Limb (tissue), 2 donors: ENCODE measurements around the gene PPCDC.
A peak's percentile ranks its signal among the peaks of the same experiment; 100 is the strongest.

Experiments
- DNase-seq, 2 donors: peaks; one replicate each; pipeline ENCODE4 v3.0.0-alpha.2; 2016; ENCODE audit errors: extremely low spot score in 2 of 2

Gene PPCDC

DNA sequence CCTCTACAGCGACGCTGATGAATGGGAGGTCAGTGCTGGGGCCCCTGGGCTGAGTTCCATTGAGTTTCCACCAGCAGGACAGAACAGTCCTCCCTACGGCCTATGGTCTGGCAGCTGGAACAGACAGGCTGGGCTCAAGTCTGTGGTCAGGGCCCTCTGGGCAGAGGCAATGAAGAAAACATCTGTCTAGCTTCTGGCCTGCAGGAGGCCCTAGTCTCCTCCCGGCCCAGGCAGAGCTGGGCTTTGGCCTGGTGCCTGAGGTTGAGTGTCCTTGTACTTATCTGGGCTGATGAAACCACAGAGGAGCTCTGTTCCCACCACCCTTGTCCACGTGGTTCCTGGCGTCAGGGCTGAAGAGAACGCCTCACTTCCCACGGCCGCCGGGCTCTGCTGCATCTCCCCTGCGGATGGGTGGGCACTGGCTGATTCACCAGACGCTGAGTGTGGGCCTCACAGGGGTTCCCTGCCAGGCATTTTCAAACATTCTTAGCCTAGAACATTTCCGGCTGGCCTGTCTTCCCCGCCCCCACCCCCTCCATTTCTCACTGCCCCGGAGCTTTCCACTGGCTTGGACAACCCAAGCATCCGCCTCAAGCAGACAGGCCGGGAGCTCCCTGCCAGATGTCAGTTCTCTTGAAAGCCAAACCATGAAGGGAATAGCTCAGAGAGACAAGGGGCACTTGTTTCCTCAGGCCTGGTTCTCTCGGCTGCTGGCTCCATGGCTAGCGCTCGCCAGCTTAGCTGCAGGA, 20.3 kb downstream of the PPCDC start:
- peak; percentile 80 to 88 for DNase-seq

DNA sequence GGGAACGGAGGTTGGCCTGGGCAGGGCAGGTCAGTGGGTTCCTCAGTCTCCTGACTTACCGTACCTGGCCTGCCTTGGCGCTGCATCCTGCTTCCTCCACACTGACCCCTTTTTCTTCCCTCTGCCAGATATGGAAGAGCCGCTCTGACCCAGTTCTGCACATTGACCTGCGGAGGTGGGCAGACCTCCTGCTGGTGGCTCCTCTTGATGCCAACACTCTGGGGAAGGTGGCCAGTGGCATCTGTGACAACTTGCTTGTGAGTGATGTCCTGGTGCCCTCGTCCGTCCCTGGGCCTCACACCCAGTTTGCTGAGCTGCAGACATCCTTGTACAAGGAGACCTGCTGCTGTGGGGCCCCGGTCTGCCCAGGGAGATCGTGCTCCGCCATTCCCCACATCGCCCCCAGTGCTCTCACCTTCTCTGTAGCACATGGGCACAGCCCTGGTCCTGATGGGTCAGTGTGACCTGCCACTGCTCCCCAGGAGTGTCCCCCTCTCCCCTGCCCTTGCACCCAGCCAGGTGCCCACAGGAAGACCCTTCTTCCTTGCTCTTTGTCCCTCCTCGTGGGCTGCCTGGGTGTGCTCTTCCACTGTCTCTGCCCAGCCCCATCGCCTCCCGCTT, 21.0 kb downstream of the PPCDC start:
- no peak for DNase-seq

DNA sequence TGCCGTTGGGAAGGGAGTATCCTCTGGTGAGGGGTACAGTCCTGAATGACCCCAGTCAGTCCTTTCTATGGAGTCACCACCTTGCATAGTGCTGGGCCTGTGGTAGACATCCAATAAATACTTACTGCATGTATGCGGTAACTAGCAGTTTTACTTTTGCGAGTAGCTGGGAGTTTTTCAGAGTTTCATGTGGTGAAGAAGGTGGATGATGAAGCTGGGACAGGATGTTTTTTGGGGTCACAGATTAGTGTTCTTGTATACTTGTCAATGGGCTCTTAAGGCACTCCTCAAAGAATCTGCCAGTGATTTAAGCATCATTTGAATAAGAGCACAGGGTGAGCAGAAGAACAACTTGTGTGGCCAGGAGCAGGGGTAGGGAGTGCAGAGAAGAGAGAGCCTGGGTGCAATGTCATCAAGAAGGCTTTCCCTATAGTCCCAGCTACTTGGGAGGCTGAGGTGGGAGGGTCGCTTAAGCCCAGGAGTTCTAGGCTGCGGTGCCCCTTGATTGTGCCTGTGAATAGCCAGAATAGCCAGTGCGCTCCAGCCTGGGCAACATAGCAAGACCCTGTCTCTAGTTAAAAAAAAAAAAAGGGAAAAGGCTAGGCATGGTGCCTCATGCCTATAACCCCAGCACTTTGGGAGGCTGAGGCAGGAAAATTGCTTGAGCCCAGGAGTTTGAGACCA, 22.1 kb downstream of the PPCDC start:
- DNase-seq = no peak

DNA sequence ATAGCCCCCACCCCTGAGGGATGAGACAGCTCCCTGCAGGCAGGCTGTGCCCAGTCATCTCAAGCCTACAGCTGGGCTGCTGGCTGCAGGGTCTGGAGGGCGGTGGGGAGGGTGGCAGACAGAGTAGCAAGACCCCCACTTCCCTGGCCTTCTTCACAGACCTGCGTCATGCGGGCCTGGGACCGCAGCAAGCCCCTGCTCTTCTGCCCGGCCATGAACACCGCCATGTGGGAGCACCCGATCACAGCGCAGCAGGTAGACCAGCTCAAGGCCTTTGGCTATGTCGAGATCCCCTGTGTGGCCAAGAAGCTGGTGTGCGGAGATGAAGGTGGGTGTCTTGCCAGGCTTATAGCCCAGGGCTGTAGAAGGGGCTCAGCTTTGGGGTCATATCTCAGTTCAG, 25.0 kb downstream of the PPCDC start:
- no peak for DNase-seq

DNA sequence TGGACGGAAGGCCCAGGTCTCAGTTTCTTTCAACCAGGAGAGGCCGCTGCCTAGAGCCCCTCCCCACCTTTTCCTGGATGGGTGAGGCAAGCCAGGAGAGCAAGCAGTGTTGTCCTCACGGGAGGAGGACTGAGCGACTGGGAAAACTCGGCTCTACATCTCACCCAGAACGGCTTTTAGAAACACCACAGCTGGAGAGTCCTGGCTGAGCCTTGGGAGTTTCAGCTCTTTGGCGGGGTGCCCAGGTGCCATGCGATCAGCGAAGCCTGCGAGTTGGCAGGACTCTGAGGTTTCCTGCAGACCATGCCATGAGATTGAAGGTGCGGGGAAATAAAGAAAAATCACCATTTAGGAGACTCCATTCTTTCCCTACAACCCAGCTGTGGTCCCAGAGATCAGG, 26.0 kb downstream of the PPCDC start:
- DNase-seq = peak in 1 of 2 donors; percentile 65

DNA sequence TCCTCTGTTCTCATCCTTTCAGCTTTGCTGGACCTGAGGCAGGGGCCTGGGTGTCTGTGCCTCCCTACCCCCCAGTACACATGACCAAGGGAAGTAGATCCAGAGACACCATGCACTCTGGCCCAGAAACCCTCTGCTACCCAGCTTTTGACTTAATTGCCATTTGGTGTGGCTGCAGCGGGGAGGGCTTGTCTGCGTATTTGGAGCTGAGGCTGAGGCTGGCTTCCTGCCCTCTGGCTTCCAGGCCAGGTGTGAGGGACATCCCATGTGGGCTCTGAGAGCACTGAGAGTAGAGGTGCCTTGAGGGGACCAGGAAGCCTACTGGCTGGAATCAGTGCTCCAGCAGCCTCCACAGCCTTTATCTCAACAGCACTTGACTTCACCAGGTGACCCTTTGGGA, 26.9 kb downstream of the PPCDC start:
- DNase-seq = no peak

DNA sequence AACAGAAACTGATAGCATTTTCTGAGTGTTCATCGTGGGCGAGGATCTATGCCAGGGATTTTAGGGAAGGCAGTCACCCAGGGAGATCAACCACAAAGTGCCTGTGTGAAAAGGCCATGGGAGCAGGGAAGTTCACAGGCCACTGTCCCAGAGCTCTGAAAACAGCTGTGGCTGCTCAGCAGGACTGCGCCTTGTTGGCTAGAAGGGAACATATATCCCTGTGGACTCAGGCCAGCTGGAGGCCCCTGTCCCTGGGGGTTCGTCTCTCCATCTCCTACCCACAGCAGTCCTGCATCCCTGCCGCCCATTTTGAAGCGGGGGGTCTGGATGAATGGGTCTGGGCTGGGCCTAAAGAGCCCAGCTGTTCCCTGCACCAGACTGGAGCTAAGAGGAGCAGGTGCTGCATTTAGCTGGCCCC, 27.8 kb downstream of the PPCDC start:
- DNase-seq = no peak

DNA sequence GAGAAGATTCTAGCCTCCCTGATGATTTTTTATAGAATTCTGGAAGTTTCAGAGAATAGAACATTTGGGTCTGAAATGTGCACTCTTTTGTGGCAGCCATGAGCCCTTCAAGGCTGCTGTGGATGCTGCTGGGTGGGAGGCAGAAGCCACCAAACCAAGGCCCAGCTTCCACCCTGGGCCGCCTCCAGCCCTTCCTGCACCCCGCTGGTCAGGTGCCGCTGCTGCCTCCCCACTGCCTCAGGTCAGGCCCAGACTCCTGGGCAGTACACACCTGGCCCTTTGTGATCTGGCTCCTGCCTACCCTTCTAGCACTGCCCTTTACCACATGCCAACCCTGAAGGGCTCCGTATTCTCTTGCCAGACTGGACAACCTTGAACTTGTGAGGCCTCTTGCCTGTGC, 28.3 kb downstream of the PPCDC start:
- DNase-seq = no peak

DNA sequence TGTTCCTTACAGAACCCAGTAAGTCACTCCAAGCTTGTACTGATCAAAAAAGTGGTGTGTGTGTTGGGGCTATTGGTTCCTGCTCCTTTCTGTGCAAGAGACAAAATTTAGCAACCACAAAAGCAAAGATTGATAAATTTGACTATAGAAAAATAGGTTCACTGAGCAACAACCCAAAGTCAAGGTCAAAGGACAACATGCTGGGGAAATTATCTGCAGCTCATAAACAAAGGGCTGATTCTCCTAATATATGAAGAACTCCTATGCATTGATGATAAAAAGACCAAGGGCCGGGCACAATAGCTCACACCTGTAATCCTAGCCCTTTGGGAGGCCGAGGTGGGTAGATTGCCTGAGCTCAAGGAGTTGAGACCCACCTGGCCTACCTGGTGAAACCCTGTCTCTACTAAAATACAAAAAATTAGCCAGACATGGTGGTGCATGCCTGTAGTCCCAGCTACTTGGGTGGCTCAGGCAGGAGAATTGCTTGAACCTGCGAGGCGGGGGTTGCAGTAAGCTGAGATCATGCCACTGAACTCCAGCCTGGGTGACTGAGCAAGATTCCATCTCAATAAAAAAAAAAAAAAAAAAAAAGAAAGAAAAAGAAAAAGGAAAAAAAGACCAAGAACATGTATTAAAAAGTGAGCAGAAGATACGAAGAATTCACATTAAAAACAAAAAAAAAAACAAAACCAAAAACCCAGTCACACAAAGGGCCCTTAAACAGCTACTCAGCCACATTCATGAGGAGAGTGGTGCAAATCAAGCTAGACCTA, 29.8 kb downstream of the PPCDC start:
- no peak for DNase-seq

DNA sequence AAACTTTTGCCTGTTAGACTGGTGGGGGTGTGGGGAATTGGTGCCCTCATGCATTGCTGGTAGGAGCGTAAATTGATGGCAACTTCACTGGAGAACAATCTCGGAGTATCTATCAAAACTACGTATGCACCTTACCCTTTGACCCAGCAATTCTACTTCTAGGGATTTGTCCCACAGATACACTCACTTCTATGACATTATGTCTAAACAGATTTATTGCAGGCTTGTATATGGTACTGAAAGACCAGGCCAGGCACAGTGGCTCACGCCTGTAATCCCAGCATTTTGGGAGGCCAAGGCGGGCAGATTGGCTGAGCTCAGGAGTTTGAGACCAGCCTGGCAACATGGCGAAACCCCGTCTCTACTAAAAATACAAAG, 30.3 kb downstream of the PPCDC start:
- DNase-seq = no peak

DNA sequence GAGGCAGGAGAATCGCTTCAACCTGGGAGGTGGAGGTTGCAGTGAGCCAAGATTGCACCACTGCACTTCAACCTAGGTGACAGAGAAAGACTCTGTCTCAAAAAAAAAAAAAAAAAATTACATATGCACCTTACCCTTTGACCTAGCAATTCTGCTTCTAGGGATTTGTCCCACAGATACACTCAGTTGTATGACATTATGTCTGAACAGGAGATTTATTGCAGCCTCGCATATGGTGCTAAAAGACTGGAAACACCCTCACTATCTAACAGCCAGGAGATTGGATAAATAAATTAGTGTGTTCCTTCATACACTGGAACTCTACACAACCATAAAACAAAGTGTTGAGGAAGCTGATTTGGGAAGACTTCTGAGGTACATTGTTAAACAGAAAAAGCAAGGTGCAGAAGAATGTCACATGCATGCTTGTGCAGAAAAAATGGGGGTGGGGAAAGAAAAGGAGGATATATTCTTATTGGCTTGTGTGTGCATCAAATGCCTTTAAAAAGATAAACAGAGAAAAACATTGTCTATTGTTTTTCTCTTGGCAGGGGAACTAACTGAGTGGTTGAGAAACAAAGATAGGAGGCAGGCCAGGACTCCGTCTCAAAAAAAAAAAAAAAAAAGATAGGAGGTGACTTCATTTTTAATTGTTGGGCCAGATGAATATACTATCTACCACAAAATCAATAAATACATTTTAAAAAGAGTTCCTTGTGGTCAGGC, 30.9 kb downstream of the PPCDC start:
- no peak for DNase-seq

DNA sequence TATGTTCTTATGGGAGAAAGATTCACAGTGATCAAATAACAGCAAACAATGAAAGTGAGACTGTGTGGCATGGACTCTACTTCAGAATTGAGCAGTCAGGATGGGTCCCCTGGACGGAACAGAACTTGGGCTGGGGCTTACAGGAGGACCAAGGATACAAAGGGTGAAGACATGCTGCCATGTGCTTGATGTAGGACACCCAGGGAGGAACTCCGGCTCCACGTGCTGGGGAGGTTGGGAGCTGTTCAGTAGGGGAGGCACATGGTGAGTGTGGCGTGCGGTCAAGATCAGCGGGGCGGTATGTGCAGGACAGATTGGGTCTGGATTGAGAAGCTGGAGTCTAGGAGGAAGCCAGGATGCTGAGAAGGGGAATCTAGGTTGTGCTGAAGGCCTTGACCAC, 32.6 kb downstream of the PPCDC start:
- no peak for DNase-seq

DNA sequence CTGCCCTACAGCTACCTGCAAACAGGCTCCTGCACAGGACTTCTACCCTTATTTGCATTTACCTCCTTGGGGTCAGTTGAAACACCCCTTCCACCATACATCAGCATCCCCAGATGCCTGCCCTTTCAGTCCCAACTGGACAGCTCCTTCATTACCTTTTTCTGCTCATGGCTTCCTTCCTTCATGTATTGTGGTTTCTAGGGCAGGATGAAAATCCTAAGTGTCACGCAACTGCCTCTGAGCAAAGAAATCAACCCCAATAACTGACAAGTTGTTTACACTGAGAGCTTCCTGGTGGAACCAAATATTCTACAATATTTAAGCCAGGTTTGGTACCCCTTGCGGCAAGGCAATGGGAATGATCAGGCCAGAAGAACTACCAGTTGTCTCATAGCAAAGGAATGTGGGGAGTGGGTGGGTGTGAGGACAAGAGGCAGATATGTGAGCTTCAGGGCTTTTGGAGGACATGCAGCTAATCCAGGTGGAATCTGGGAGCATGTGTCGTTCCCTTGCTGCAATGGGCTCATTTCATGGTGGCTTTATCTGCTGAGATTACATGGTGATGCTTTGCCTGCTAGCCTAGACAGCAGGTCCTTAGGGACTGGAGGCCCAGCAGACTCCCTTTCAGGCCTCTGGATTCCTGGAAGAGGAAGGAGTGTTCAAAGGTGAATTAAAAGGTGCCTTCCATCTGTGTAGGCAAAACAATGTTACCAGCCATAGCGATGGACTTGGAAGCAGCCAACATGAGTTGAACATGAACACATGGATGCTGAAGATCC, 34.9 kb downstream of the PPCDC start:
- no peak for DNase-seq

DNA sequence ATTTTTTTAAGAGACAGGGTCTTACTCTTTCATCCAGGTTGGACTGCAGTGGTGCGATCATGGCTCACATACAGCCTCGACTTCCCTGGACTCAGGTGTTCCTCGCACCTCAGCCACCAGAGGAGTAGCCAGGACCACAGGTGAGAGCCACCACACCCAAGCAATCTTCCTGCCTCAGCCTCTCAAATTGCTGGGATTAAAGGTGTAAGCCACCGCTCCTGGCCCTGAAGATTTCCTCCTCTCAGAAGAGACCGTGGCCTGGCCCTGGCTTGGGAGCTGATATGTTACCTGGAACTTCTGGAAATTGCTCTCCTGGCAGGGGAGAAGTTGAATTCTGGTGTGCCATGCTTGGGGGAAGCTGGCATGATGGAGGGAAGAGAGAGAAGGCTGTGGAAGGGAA, 36.2 kb downstream of the PPCDC start:
- no peak for DNase-seq

DNA sequence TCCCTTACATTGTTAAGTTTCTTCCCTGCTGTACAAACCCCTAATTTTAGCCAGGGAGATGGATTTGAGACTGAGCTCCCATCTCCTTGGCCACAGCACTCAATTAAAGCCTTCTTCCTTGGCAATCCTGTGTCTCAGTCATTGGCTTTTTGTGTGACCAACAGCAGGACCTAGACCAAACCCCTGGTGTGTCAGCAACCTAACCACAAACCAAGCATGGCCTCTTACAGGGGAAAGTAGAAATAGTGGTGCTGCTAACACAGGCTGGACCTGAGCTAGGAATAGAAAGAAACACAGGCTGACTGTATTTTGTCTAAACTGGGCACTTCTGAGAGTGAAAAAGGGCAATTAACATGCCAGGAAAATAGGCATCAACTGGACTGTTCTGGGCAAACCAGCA, 37.9 kb downstream of the PPCDC start:
- no peak for DNase-seq

DNA sequence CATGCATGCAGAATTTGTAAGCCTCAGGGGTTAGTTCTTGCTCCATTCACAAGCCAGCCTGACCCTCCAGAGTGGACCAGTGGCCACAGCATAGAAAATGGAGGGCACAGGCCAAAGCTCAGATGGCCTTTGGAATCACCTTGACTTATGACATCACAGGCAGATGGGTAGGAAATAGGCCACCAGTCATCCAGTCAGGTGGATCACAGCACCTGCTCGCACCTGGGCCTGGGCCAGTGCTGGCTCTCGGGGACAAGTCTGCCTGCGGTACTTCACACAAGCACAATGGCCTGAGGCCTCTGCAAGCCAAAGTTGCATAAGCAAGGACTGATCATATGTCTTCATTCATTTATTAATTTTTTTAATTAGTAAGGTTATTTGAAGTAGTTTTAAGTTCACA, 39.3 kb downstream of the PPCDC start:
- DNase-seq = no peak

DNA sequence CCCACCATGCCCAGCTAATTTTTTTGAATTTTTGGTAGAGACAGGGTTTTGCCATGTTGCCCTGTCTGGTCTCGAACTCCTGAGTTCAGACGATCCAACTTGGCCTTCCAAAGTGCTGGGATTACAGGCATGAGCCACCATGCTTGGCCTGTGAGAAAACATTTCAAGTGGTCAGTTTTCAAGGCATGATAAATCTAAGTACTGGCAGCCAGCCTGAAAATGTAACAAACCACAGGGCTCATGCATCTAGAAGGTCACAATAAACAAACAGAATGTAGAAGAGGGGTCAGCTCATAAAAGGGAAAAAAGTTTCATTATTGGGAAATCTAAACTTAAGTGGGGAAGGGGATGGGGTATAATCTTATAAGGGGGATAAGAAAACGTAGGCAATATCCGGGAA, 39.9 kb downstream of the PPCDC start:
- no peak for DNase-seq

DNA sequence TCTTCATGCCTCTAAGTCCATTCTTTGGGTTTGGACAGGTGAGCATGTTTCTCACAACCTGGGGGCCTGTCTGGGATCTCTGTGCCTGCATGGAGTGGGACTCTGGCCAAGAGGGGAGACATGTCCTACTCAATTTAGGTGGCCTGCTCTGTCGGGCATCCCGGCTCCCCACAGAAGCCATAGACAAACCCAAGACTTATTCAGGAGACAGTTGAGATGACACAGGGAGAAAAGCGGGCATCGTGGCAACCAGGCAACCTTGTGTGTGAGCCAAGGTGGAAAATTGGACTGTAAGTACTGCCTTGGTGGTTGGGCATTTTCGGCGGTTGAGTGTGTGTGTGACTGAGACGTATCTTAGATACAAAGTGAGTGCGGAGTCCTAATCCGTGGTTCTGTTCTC, 40.5 kb downstream of the PPCDC start:
- no peak for DNase-seq

DNA sequence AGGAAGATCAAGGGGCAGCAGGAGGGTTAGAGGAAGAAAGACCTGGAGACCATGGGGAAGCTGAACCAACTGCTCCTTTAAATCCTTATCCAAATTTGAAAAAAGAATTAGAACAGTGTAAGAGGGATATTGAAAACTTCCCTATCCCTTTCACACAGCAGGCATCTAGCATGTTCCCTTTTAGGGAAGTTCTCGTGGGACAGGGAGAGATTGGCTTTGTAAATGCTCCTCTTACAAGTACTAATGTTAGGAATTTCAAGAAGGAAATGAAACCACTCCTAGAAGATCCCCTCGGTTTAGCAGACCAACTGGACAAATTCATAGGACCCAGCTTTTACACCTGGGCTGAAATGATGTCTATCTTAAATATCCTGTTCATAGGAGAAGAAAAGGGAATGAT, 41.5 kb downstream of the PPCDC start:
- no peak for DNase-seq

DNA sequence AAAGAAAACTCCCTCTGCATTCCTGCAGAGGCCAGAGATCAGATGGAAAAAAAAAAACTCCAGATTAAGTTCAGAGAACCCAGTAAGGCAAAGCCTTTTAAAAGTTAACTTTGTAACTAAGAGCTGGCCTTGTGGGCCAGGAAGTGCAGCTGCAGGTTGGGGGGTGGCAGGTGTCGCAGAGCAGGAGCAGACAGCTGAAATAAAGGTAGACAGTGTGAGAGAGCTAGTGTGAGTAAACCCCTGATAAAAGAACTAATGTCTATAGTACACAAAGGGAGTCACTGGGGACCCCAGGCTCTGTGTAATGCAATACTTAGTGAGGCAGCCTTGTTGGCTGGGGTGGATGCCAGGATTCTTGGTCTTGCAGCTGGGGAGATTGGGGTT, 42.1 kb downstream of the PPCDC start:
- DNase-seq = no peak
